NB4 (cell line): ENCODE data around the gene CHRD.

Source experiments
- CTCF ChIP-seq: IDR thresholded peaks from one replicate; pipeline ENCODE4 v1.5.1; 2012; ENCODE audit warnings: low read depth, low read length
- POLR2A ChIP-seq: IDR thresholded peaks from 2 replicates; pipeline ENCODE4 v1.6.1; 2011; ENCODE audit warnings: mild to moderate bottlenecking; ENCODE audit not compliant: insufficient read length; ENCODE audit errors: extremely low read depth

GRCh38 chr3:184378651-184379357, 1.1 kb upstream of the CHRD start:
- no peak for TF ChIP-seq CTCF
- TF ChIP-seq POLR2A, result no peak
